Testis (tissue), 3 donors: ENCODE data around the gene SPACA6. TPM values are rescaled to one million over a fixed set of nuclear protein-coding genes. Genes with fewer than 3 reads are reported as not detected.
"Not testable (repeated sequence)": the region's sequence is repeated elsewhere in the genome, so short reads cannot be mapped to it uniquely, and the experiment has no call there.

Source experiments
- DNase-seq: peaks from one replicate; pipeline ENCODE4 v3.0.0-alpha.2; 2019
- H3K27ac ChIP-seq, 2 donors: fragments of 200-600 bp; sonication (generic); one replicate each; pipeline ENCODE4 v1.5.1; 2019
- H3K27me3 ChIP-seq: fragments of 200-600 bp; sonication (generic); one replicate; pipeline ENCODE4 v1.5.1; 2019
- H3K36me3 ChIP-seq: fragments of 200-600 bp; sonication (generic); one replicate; pipeline ENCODE4 v1.5.1; 2017; ENCODE audit warnings: low read depth; ENCODE audit errors: missing control alignments
- H3K4me1 ChIP-seq: fragments of 200-600 bp; sonication (generic); one replicate; pipeline ENCODE4 v1.5.1; 2019
- H3K4me3 ChIP-seq, 2 donors: fragments of 200-600 bp; sonication (generic); one replicate each; pipeline ENCODE4 v1.5.1; 2017 to 2019
- H3K9me3 ChIP-seq: fragments of 200-600 bp; sonication (generic); one replicate; pipeline ENCODE4 v1.5.1; 2017
- CTCF ChIP-seq, 3 experiments: fragments of 450-650 bp in 2 of 3; fragments of 200-600 bp in 1 of 3; sonication (generic) in 1 of 3; IDR thresholded peaks; one replicate each; pipeline ENCODE4 v1.5.1; 2016 to 2019; ENCODE audit warnings: antibody characterized with exemption in 3 of 3, mild to moderate bottlenecking in 2 of 3, moderate library complexity in 1 of 3
- POLR2A ChIP-seq: fragments of 450-650 bp; IDR thresholded peaks from one replicate; pipeline ENCODE4 v1.6.1; 2017; ENCODE audit warnings: antibody characterized with exemption, mild to moderate bottlenecking, moderate library complexity
- WGBS, 2 donors: methylation state at CpG; one replicate each; pipeline ENCODE4 v1.1.5; 2018; 5-methylcytosine and 5-hydroxymethylcytosine counted together
- intact Hi-C: fragments of 100-400 bp; cut with DNase I; formaldehyde crosslinking; loops from one replicate; pipeline ENCODE4 v1.15.1; 2023; ENCODE audit warnings: low total_unique reads
- polyA plus RNA-seq: library from polyadenylated mRNA; stranded (reverse); fragments of 350-450 nt; fragmentation: Illumina TruSeq; extraction: RNeasy Lipid Tissue Mini Kit (QIAGEN cat#74804); gene quantifications from one replicate; pipeline ENCODE4 v1.2.3, GENCODE V29; 2014; ENCODE audit warnings: low read depth, low replicate concordance; ENCODE audit not compliant: insufficient read depth
- total RNA-seq, 2 donors: library from RNA; depleted of rRNA; stranded (reverse); fragments of >200 nt; gene quantifications; one replicate each; pipeline ENCODE4 v1.2.3, GENCODE V29; 2016

Gene SPACA6
- total and polyA plus RNA-seq, 3 donors from 2014 or later, result 19.8 to 106 (median 37.8) TPM

GRCh38 chr19:51737389-51737788, 44.3 kb downstream of the SPACA6 start:
- intact Hi-C loops, result no loop called here

GRCh38 chr19:51737924-51738323, 44.8 kb downstream of the SPACA6 start:
- WGBS, 2 donors, result 76 to 88% methylated on average over 2 of the region's 2 CpGs
- intact Hi-C loops, result no loop called here
- Histone ChIP-seq H3K27me3 (no peaks in the 10 kb centered on the region), H3K36me3 (no peaks in the 10 kb centered on the region), H3K4me3 (no peak overlapping the region), H3K27ac (no peak overlapping the region), H3K9me3 (no peaks in the 10 kb centered on the region), H3K4me1 (no peaks in the 10 kb centered on the region)
- no peak for TF ChIP-seq POLR2A
- TF ChIP-seq CTCF (IDR thresholded peaks at IDR 0.05), result no peak
- DNase-seq, result no peak

More at GRCh38 chr19:51737389-51737788, 44.3 kb downstream of the SPACA6 start:
- 90 to 96% methylated on average over 3 of the region's 3 CpGs for WGBS, 2 donors
- Histone ChIP-seq H3K9me3 (no peaks in the 10 kb centered on the region), H3K36me3 (no peaks in the 10 kb centered on the region), H3K27ac (no peak overlapping the region), H3K4me1 (no peaks in the 10 kb centered on the region), H3K27me3 (no peaks in the 10 kb centered on the region), H3K4me3 (no peak overlapping the region)
- TF ChIP-seq CTCF (IDR thresholded peaks at IDR 0.05) (no peak), POLR2A (no peak)
- DNase-seq, result no peak

GRCh38 chr19:51738523-51738922, 45.4 kb downstream of the SPACA6 start:
- H3K9me3 ChIP-seq, H3K4me1 ChIP-seq, intact Hi-C loops, H3K27ac ChIP-seq, DNase-seq, H3K27me3 ChIP-seq, H3K4me3 ChIP-seq, H3K36me3 ChIP-seq: not testable (repeated sequence)
- 91 to 92% methylated on average over 10 of the region's 10 CpGs for WGBS, 2 donors

- intact Hi-C loops, result no loop called here
- DNase-seq, result no peak
- Histone ChIP-seq H3K27ac (no peak overlapping the region), H3K27me3 (no peaks in the 10 kb centered on the region), H3K9me3 (no peaks in the 10 kb centered on the region), H3K4me1 (no peaks in the 10 kb centered on the region), H3K36me3 (no peaks in the 10 kb centered on the region), H3K4me3 (no peak overlapping the region)
- TF ChIP-seq POLR2A (no peak), CTCF (IDR thresholded peaks at IDR 0.05) (no peak)
- 78 to 80% methylated on average over 13 of the region's 13 CpGs for WGBS, 2 donors
Observed at GRCh38 chr19:51739466-51740213, 46.5 kb downstream of the SPACA6 start.

- no peak for DNase-seq
- intact Hi-C loops, result no loop called here
- no peaks in the 10 kb centered on the region for H3K27me3 ChIP-seq
- WGBS, 2 donors, result 76 to 82% methylated on average over 5 of the region's 5 CpGs
- no peaks in the 10 kb centered on the region for H3K9me3 ChIP-seq
- H3K4me1 ChIP-seq, result no peaks in the 10 kb centered on the region
- no peaks in the 10 kb centered on the region for H3K36me3 ChIP-seq
- no peak overlapping the region for H3K4me3 ChIP-seq
- no peak overlapping the region for H3K27ac ChIP-seq
- TF ChIP-seq CTCF (IDR thresholded peaks at IDR 0.05), result no peak
- no peak for TF ChIP-seq POLR2A
Observed at GRCh38 chr19:51740356-51740755, 47.2 kb downstream of the SPACA6 start.
